Fibroblast of skin of scalp (primary cell): ENCODE data around the gene UGT1A8.

Experiments
- DNase-seq: peaks from one replicate; pipeline ENCODE4 v3.0.0-alpha.2; 2013

UGT1A8 gene

DNA sequence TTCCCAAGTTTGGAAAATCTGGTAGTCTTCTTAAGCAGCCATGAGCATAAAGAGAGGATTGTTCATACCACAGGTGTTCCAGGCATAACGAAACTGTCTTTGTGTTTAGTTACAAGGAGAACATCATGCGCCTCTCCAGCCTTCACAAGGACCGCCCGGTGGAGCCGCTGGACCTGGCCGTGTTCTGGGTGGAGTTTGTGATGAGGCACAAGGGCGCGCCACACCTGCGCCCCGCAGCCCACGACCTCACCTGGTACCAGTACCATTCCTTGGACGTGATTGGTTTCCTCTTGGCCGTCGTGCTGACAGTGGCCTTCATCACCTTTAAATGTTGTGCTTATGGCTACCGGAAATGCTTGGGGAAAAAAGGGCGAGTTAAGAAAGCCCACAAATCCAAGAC is 154.7 kb downstream of the UGT1A8 start:
- no peak for DNase-seq

DNA sequence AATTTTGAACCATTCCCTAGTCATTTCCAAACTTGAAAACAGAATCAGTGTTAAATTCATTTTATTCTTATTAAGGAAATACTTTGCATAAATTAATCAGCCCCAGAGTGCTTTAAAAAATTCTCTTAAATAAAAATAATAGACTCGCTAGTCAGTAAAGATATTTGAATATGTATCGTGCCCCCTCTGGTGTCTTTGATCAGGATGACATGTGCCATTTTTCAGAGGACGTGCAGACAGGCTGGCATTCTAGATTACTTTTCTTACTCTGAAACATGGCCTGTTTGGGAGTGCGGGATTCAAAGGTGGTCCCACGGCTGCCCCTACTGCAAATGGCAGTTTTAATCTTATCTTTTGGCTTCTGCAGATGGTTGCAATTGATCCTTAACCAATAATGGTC is 155.2 kb downstream of the UGT1A8 start:
- DNase-seq: no peak

DNA sequence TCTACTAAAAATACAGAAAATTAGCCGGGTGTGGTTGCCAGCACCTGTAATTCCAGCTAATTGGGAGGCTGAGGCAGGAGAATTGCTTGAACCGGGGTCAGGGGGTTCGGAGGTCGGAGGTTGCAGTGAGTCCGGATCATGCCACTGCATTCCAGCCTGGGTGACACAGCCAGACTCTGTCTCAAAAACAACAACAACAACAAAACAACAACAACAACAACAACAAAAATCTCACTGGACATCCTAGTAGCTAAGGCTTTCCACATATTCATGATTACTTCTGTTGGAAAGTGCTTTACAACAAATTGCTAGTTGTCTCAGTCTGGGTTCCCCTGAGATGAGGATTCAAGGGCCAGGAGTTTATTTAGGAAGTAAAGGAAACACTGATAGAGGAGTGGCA is 156.4 kb downstream of the UGT1A8 start:
- no peak for DNase-seq

DNA sequence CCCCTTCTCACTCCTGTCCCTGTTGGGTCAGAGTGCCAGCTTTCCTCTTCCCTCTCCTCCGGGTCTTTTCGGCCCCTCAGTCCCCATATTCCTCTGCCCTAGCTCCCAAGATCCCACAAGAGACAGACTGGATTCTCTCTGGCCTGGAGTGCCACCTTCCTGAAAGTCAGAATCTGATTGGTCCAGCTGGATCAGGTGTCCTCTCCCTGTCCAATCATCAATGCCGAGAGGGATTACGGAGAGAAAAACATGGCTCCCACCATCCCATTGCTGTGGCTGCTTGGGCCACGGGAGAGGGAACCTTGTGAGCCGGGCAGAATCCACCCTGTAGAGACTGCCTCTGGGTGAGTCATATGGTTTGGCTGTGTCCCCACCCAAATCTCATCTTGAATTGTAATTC is 158.0 kb downstream of the UGT1A8 start:
- no peak for DNase-seq

DNA sequence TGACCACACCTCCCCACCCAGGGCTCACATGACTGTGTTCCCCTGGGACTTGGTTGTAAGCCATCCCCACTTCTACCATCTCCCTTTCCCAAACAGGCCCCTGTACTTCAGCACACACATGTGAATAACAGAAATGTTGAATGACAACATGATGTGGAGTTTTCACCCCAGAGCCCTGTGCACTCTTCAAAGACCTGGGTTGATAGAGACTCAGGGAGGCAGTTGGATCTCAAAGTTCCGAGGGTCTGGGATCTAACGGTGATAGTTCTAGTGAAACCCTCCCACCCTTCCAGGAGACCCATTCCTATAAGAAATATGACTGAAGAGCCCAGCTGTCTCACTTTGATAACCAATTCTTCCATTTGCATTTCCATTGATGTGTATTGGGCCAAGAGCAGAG is 160.6 kb downstream of the UGT1A8 start, which contains the start of gene MROH2A:
Gene MROH2A, plus strand, starts transcription at position 301 of the 400 bp plus-strand sequence. CDS start 1,029 bp downstream, outside the sequence.
- no peak for DNase-seq

- no peak for DNase-seq
Observed at GRCh38 chr2:233779722-233780121, 162.3 kb downstream of the UGT1A8 start.

GRCh38 chr2:233780771-233781170 is 163.3 kb downstream of the UGT1A8 start:
- no peak for DNase-seq

DNA sequence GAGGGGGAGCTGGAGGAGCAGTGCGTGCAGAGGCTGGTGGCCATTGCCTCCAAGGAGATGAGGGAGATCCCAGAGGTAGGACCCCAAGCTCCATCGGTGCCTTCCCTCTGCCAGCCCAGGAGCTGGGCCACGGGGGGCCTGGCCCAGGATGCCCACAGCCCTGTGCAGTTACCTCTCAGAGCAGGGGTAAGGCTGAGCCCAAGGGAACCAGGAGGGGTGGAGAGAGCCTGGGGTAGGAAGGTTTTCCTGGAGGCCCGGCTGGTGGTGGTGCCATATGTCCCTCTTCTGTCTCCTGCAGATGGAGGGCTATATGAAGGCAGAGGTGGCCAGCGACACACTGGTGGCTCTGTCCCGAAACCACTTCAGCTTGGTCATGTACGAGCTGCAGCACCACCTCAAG is 172.1 kb downstream of the UGT1A8 start:
- DNase-seq: no peak

DNA sequence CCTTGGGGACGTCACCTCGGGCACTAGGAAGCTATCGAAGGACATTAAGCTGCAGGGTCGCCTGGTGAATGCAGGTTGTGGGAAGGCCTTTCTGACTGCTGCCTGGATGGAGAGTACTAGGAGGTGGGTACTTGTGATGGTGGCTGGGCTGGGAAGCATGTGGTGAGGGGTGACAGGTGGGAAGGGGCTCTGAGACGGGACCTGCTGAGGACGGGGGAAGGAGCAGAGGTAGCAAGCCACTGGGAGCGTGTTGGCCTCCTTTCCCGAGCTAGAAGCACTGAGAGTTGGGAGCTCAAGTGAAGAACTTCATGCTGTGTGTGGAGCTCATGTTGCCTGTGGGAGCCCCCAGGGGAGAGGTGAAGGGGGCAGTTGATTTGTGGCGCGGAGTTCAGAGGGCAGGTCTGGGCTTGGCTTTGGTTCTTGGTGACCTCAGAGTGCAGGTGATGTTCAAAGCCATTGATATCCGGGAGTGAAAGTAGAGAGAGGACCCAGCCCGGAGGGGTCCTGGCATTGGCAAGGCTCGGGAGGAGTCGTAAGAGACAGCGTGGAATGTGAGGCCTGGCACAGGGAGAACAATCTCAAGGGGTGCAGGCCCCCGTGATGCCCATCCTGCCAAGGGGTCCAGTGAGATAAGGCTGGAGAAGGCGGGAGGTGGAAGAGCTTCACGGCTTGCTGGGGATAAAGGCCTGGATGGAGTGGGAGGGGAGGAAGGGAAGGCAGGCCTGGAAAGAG is 173.9 kb downstream of the UGT1A8 start:
- no peak for DNase-seq

GRCh38 chr2:233791883-233792329 is 174.5 kb downstream of the UGT1A8 start:
- DNase-seq: no peak

DNA sequence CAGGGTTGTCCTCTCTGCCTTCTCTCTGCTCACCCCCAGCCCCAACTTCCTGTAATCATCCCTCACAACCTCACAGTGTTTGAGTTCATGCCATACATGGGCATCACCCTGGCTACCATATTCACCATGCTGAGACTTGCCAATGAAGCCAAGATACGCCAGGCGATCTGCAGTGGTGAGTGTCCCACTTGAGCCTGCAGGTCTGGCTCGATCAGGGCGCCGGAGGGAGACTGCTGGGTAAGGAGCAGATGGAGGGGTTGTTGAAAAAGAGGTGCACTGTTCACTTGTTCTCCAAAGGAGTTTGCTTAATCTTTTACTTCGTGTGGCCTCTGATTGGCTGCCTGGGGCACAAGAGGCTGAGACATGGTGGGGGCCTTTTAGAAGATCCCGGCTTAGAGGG is 175.3 kb downstream of the UGT1A8 start:
- DNase-seq: no peak

- DNase-seq: no peak
Observed at GRCh38 chr2:233793465-233794127, 176.2 kb downstream of the UGT1A8 start.

GRCh38 chr2:233794128-233794658 is 176.8 kb downstream of the UGT1A8 start:
- no peak for DNase-seq

DNA sequence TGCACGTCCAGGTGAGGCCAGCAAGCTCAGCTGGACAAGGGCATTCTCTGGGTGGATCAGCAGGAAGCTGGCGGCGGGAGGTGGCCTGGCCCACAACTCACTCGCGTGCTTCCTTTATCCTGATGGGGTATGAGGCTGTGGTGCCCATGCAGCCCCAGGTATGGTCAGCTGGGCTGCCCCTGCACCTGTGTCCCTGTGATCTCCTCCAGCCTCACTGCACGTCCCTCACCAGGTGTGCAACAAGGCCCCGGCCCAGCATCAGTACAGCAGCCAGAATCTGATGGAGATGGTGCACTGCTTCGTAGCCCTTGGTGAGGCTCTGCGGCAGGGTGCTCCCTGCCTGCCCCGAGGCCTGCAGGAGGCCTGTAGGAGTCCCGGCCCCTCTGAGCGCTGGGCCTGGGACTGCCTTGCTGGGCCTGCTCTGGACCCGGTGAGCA is 178.3 kb downstream of the UGT1A8 start:
- no peak for DNase-seq

DNA sequence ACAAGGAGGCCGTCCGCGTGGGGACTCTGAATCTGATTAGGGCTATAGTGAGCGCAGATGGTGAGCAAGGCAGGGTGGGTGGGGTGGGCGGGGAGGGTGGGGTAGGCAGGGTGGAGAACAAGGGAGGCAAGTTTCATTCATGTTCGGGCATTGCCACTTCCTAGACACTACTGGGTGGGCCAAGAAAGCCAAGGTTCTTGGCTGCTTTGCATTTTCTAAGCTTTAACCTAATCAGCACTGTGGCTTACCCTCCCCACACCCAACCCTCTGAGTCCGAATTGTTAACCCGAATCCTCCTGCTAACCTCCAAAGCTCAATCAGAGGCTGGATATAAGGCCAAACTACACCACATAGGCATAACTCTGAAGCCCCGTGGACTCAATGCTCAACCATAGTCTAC is 178.8 kb downstream of the UGT1A8 start:
- DNase-seq: no peak

DNA sequence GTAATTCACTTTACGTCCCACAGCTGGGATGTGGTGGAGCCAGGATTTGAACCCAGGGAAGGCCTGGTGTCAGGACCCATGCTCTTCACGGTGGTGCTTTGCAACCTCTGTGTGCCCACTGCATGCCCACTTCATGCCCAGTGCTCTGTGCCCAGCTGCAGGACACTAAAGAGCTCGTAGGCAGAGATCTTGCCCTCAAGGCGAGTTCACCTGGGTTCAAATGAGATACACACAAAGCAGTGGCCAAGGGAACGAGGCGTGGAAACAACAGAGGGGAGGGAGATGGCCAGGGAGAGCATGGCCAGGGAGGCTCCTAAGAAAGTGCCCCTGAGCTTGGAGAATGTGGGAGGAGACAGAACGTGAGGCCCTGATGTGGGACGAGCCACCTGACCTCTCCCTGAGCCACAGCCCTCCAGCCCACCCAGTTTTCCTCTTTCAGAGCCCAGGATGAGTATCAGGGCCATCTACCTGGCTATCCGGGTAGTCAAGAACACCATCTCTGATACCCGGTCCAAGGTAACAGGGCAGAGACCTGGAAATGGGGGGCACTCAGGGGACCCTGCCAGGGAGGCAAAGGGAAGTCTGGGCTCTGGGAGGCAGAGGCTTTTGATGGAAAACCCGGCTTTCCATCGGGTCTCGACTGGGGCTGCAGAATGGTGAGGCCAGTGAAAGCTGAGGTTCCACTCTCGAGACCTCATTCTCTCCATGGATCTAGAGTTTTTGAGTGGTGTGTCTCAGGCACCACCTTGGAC is 181.1 kb downstream of the UGT1A8 start:
- DNase-seq: no peak

- DNase-seq: no peak
Observed at GRCh38 chr2:233799087-233799665, 181.7 kb downstream of the UGT1A8 start.

GRCh38 chr2:233799716-233800115 is 182.3 kb downstream of the UGT1A8 start:
- DNase-seq: no peak

DNA sequence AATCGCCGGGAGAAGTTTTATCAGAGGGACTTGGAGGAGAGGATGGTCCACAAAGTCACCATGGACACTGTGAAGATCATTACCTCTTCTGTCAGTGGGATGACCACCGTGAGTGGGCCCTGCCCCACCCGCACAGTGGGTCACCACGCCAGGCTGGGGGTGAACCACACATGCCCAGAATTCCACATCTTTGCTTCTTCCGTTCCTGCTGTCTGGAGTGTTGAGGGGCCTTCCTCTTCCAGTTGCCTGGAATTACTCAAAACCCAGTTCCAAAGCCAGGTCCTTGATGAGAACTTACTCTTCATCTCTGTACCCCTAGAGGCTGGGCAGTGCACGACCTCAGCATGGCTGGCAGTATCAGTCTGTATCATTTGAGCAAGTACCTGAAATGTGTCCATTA is 182.8 kb downstream of the UGT1A8 start:
- no peak for DNase-seq

- DNase-seq: no peak
Observed at GRCh38 chr2:233801357-233802131, 184.1 kb downstream of the UGT1A8 start.

DNA sequence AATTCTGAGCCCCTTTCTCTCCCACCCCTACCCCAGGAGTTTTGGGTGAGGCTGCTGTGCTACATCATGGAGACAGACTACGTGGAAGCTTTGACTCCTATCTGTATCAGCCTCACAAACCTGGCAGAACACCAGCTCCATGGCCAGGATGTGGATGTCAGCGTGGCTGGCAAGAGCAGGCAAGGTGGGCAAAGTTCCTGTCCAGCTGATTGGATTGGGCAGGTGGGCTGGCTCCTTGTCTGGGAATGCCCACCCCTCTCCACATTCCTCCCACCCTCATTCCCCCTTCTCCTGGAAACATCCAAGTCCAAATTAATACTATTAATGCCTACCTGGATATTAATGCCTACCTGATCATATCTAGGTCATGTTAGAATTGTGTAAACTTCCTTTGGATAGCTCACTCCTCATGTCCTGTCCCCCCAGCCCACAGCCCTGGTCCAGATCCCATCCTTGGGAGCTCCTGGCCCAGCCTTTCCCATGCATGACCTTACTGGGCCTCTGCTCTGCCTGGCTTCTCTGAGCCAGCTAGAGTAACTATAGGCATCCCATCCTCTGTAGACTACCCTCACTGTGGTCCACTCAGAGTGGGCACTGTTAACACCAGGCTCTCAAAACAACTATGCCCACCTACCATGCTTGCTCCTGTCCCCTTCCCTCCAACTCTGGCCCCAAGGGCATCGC is 184.8 kb downstream of the UGT1A8 start:
- DNase-seq: no peak
